HepG2 (cell line): ENCODE measurements around the gene PPP1R18. TPM values are rescaled to one million over a fixed set of nuclear protein-coding genes. Genes with fewer than 3 reads are reported as not detected.
A peak's percentile ranks its signal among the peaks of the same experiment; 100 is the strongest.

Source experiments
- BCL6 ChIP-seq: IDR thresholded peaks from 2 replicates; pipeline ENCODE4 v1.6.1; 2016; ENCODE audit warnings: missing genetic modification reagents, missing compliant biosample characterization
- CBX2 ChIP-seq, 2 experiments: fragments of 200-600 bp in 1 of 2; sonication (generic); formaldehyde crosslinking in 1 of 2; IDR thresholded peaks; 2 replicates each; pipeline versions ENCODE4 v1.7.0 to v1.8.1; 2018 to 2022; ENCODE audit warnings: low read depth in 2 of 2, low read length in 1 of 2, mild to moderate bottlenecking in 1 of 2, missing genetic modification reagents in 1 of 2
- EHMT2 ChIP-seq: fragments of 200-600 bp; sonication (generic); IDR thresholded peaks from 2 replicates; pipeline ENCODE4 v1.7.0; 2017; ENCODE audit warnings: antibody characterized with exemption, low read depth, low read length, borderline replicate concordance
- GABPA ChIP-seq, 2 experiments: IDR thresholded peaks; 2 replicates each; pipeline ENCODE4 v1.6.1; 2011 to 2016; ENCODE audit warnings: low read depth in 2 of 2, low read length in 1 of 2, missing biosample characterization in 1 of 2, missing genetic modification characterization in 1 of 2
- GTF2F1 ChIP-seq: fragments of 150-350 bp; IDR thresholded peaks from 2 replicates; pipeline ENCODE4 v1.6.1; 2014; ENCODE audit warnings: low read length
- HHEX ChIP-seq: IDR thresholded peaks from 2 replicates; pipeline ENCODE4 v1.6.1; 2016; ENCODE audit warnings: control low read depth
- MBD4 ChIP-seq: IDR thresholded peaks from 2 replicates; pipeline ENCODE4 v1.6.1; 2012; ENCODE audit warnings: low read length, inconsistent platforms, borderline replicate concordance
- MED13 ChIP-seq: sonication (generic); formaldehyde crosslinking; IDR thresholded peaks from 2 replicates; pipeline ENCODE4 v1.5.0; 2020; ENCODE audit warnings: missing genetic modification reagents
- MZF1 ChIP-seq: sonication (generic); formaldehyde crosslinking; IDR thresholded peaks from 2 replicates; pipeline ENCODE4 v1.8.1; 2023; ENCODE audit warnings: mild to moderate bottlenecking, missing genetic modification reagents, borderline replicate concordance
- NFATC3 ChIP-seq: sonication (generic); formaldehyde crosslinking; IDR thresholded peaks from 2 replicates; pipeline ENCODE4 v1.5.1; 2020; ENCODE audit warnings: mild to moderate bottlenecking, missing genetic modification reagents
- PHF8 ChIP-seq: sonication (generic); formaldehyde crosslinking; IDR thresholded peaks from 2 replicates; pipeline ENCODE4 v1.5.0; 2020; ENCODE audit warnings: missing genetic modification reagents
- PTBP1 ChIP-seq: fragments of 200-400 bp; formaldehyde crosslinking; IDR thresholded peaks from 2 replicates; pipeline ENCODE4 v1.6.1; 2018; ENCODE audit warnings: low read length, low read depth; ENCODE audit not compliant: poor library complexity, severe bottlenecking
- RBAK ChIP-seq: sonication (generic); formaldehyde crosslinking; IDR thresholded peaks from 2 replicates; pipeline ENCODE4 v1.5.1; 2020; ENCODE audit warnings: mild to moderate bottlenecking, missing genetic modification reagents
- RFX3 ChIP-seq: IDR thresholded peaks from 2 replicates; pipeline ENCODE4 v1.6.1; 2016; ENCODE audit warnings: missing biosample characterization, missing genetic modification reagents
- SALL1 ChIP-seq: sonication (generic); formaldehyde crosslinking; IDR thresholded peaks from 2 replicates; pipeline ENCODE4 v1.8.0; 2022; ENCODE audit warnings: mild to moderate bottlenecking, missing genetic modification reagents
- SIX1 ChIP-seq: sonication (generic); formaldehyde crosslinking; IDR thresholded peaks from 2 replicates; pipeline ENCODE4 v1.4.0; 2020; ENCODE audit warnings: missing genetic modification reagents, borderline replicate concordance
- SOX6 ChIP-seq, 2 experiments: fragments of 450-650 bp in 1 of 2; sonication (generic) in 1 of 2; formaldehyde crosslinking in 1 of 2; IDR thresholded peaks; 2 replicates each; pipeline versions ENCODE4 v1.4.0 to v1.6.1; 2017 to 2020; ENCODE audit warnings: antibody characterized with exemption in 1 of 2, mild to moderate bottlenecking in 1 of 2, missing genetic modification reagents in 1 of 2
- ZNF460 ChIP-seq: sonication (generic); formaldehyde crosslinking; IDR thresholded peaks from 2 replicates; pipeline ENCODE4 v1.5.1; 2020; ENCODE audit warnings: missing genetic modification reagents, mild to moderate bottlenecking, borderline replicate concordance
- ZNF749 ChIP-seq: sonication (generic); formaldehyde crosslinking; IDR thresholded peaks from 2 replicates; pipeline ENCODE4 v1.8.0; 2022; ENCODE audit warnings: mild to moderate bottlenecking, missing genetic modification reagents, moderate library complexity, borderline replicate concordance
- ZNF850 ChIP-seq: sonication (generic); formaldehyde crosslinking; conservative IDR thresholded peaks from 2 replicates; pipeline ENCODE4 v1.9.0; 2021; ENCODE audit warnings: mild to moderate bottlenecking, missing genetic modification reagents
- polyA plus RNA-seq, 8 experiments: library from polyadenylated mRNA; depleted of rRNA in 3 of 8; stranded (reverse) in 7 of 8; unstranded in 1 of 8; fragments of >200 nt; fragmentation: Illumina TruSeq in 4 of 8; extraction: Trizol in 4 of 8; gene quantifications; 2 replicates each; pipeline versions ENCODE4 v1.2.1 to v1.2.3, GENCODE V29; 2011 to 2016; ENCODE audit warnings: low read depth in 4 of 8, missing spikeins in 1 of 8, mixed read lengths in 1 of 8; ENCODE audit not compliant: insufficient read depth in 1 of 8
- total RNA-seq, 5 experiments: library from RNA; depleted of rRNA; stranded (reverse); fragments of >200 nt; fragmentation: Illumina TruSeq; extraction: Trizol; gene quantifications; 2 replicates each; pipeline ENCODE4 v1.2.3, GENCODE V29; 2016; ENCODE audit warnings: low read depth in 1 of 5
- TF ChIP-seq, protein P1 (sequence below): sonication (generic); formaldehyde crosslinking; IDR thresholded peaks from 2 replicates; pipeline ENCODE4 v1.8.0; 2022; ENCODE audit warnings: mild to moderate bottlenecking, missing genetic modification reagents; ENCODE audit not compliant: insufficient replicate concordance
- TF ChIP-seq, protein P2 (sequence below): sonication (generic); formaldehyde crosslinking; IDR thresholded peaks from 2 replicates; pipeline ENCODE4 v1.5.1; 2020; ENCODE audit warnings: missing genetic modification reagents, mild to moderate bottlenecking, borderline replicate concordance
- TF ChIP-seq, protein P3 (sequence below): sonication (generic); formaldehyde crosslinking; IDR thresholded peaks from 2 replicates; pipeline ENCODE4 v1.5.0; 2020; ENCODE audit warnings: mild to moderate bottlenecking, missing genetic modification reagents, borderline replicate concordance

Gene PPP1R18
- total and polyA plus RNA-seq, 2 of the 13 experiments (the other 11 are each of a cell fraction or from before 2014, with no cell fraction given): 4.9 to 9.2 TPM

DNA sequence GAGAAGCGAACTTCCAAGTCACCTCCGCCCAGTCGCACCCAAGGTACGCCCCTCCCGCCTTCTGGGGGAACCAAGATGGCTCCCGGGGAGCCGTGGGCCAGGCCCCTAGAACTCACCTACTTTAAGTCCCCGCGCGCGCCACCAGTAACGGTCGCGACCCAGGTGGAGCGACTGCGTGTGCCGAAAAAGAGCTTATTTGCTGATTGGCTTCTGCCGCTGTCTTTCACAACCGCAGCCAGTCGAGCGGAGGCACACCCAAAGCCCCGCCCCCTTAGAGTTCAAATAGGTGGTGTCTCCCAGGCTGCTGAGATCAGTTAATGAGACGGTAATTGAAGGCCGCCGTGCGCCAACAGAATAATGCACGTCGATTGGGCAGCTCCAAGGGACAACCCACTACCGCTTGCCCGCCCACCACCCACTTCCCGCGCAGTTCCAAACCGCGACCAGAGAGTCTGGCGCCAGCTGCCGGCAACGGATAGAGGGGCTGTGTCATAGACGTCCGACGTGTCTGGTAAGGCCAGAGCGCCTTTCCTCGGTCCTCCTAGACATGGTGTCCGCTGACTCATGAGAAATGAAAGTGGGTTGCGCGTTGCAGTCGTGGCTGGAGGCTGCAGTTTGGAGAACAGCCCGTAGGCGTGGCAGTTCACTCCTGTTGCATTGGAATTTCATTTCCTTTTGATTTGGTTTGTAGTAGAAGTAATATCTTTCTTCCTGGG lies 30.8 kb upstream of the PPP1R18 start, which contains the start of gene MDC1 (continued):
- peak; percentile 93 for TF ChIP-seq SALL1 (CRISPR knock-in tag)
- no peak for TF ChIP-seq SOX6 (IDR thresholded peaks at IDR 0.05)
- TF ChIP-seq SOX6 (CRISPR knock-in tag; IDR thresholded peaks at IDR 0.05): peak; percentile 85
- TF ChIP-seq, protein P1, sequence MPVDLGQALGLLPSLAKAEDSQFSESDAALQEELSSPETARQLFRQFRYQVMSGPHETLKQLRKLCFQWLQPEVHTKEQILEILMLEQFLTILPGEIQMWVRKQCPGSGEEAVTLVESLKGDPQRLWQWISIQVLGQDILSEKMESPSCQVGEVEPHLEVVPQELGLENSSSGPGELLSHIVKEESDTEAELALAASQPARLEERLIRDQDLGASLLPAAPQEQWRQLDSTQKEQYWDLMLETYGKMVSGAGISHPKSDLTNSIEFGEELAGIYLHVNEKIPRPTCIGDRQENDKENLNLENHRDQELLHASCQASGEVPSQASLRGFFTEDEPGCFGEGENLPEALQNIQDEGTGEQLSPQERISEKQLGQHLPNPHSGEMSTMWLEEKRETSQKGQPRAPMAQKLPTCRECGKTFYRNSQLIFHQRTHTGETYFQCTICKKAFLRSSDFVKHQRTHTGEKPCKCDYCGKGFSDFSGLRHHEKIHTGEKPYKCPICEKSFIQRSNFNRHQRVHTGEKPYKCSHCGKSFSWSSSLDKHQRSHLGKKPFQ (CRISPR knock-in tag): peak; percentile 59
- no peak for TF ChIP-seq MBD4
- TF ChIP-seq RFX3 (CRISPR knock-in tag): no peak
- TF ChIP-seq CBX2 (IDR thresholded peaks at IDR 0.05; ENCODE audit: low read depth, low read length): no peak
- TF ChIP-seq CBX2 (CRISPR knock-in tag; IDR thresholded peaks at IDR 0.05; ENCODE audit: low read depth): peak; percentile 82; the same call in 1 of the 2 replicates
- TF ChIP-seq, protein P2, sequence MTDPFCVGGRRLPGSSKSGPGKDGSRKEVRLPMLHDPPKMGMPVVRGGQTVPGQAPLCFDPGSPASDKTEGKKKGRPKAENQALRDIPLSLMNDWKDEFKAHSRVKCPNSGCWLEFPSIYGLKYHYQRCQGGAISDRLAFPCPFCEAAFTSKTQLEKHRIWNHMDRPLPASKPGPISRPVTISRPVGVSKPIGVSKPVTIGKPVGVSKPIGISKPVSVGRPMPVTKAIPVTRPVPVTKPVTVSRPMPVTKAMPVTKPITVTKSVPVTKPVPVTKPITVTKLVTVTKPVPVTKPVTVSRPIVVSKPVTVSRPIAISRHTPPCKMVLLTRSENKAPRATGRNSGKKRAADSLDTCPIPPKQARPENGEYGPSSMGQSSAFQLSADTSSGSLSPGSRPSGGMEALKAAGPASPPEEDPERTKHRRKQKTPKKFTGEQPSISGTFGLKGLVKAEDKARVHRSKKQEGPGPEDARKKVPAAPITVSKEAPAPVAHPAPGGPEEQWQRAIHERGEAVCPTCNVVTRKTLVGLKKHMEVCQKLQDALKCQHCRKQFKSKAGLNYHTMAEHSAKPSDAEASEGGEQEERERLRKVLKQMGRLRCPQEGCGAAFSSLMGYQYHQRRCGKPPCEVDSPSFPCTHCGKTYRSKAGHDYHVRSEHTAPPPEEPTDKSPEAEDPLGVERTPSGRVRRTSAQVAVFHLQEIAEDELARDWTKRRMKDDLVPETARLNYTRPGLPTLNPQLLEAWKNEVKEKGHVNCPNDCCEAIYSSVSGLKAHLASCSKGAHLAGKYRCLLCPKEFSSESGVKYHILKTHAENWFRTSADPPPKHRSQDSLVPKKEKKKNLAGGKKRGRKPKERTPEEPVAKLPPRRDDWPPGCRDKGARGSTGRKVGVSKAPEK: no peak
- TF ChIP-seq RBAK (CRISPR knock-in tag): no peak
- no peak for TF ChIP-seq ZNF850 (CRISPR knock-in tag)
- no peak; the same call in 1 of the 2 replicates for TF ChIP-seq MED13 (CRISPR knock-in tag)
- no peak for TF ChIP-seq MZF1 (CRISPR knock-in tag)
- TF ChIP-seq NFATC3 (CRISPR knock-in tag): 0 out of 2 replicates have a peak, but pooled peaks have one; percentile 14
- peak; percentile 78; the same call in 1 of the 2 replicates for TF ChIP-seq EHMT2
- peak; percentile 85 for TF ChIP-seq PHF8 (CRISPR knock-in tag)
- TF ChIP-seq PTBP1: no peak
- peak; percentile 78 for TF ChIP-seq BCL6 (CRISPR knock-in tag)
- TF ChIP-seq HHEX: 0 out of 2 replicates have a peak, but pooled peaks have one; percentile 35
- TF ChIP-seq, protein P3, sequence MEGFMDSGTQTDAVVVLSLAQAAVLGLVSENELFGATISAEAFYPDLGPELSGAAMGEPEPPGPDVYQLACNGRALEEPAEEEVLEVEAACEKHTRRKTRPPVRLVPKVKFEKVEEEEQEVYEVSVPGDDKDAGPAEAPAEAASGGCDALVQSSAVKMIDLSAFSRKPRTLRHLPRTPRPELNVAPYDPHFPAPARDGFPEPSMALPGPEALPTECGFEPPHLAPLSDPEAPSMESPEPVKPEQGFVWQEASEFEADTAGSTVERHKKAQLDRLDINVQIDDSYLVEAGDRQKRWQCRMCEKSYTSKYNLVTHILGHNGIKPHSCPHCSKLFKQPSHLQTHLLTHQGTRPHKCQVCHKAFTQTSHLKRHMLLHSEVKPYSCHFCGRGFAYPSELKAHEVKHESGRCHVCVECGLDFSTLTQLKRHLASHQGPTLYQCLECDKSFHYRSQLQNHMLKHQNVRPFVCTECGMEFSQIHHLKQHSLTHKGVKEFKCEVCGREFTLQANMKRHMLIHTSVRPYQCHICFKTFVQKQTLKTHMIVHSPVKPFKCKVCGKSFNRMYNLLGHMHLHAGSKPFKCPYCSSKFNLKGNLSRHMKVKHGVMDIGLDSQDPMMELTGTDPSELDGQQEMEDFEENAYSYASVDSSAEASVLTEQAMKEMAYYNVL: peak; percentile 72
- TF ChIP-seq SIX1 (CRISPR knock-in tag): no peak; the same call in 1 of the 2 replicates
- no peak; the same call in 1 of the 2 replicates for TF ChIP-seq ZNF460 (CRISPR knock-in tag)
- peak; percentile 46 for TF ChIP-seq GABPA (IDR thresholded peaks at IDR 0.05; ENCODE audit: low read depth, low read length)
- peak; percentile 89 for TF ChIP-seq GABPA (CRISPR knock-in tag; IDR thresholded peaks at IDR 0.05; ENCODE audit: low read depth)
- TF ChIP-seq ZNF749 (CRISPR knock-in tag): peak; percentile 40; the same call in 1 of the 2 replicates
- peak; percentile 78 for TF ChIP-seq GTF2F1
